Choroid plexus epithelial cell (primary cell): ENCODE data around the gene GGT7.
A peak's percentile ranks its signal among the peaks of the same experiment; 100 is the strongest.
"Not testable (repeated sequence)": the region's sequence is repeated elsewhere in the genome, so short reads cannot be mapped to it uniquely, and the experiment has no call there.

ENCODE experiments used
- DNase-seq: peaks from one replicate; pipeline ENCODE4 v3.0.0-alpha.2; 2010; ENCODE audit warnings: low read depth
- H3K4me3 ChIP-seq: 2 replicates; pipeline ENCODE4 v1.5.1; 2011; ENCODE audit warnings: low read depth, mild to moderate bottlenecking, control low read depth, low read length, moderate library complexity
- TF ChIP-seq, protein P1 (sequence below): conservative IDR thresholded peaks from 2 replicates; pipeline ENCODE4 v1.5.1; 2011; ENCODE audit warnings: low read depth, mild to moderate bottlenecking, control low read depth, inconsistent platforms, low read length, moderate library complexity

Gene GGT7

DNA sequence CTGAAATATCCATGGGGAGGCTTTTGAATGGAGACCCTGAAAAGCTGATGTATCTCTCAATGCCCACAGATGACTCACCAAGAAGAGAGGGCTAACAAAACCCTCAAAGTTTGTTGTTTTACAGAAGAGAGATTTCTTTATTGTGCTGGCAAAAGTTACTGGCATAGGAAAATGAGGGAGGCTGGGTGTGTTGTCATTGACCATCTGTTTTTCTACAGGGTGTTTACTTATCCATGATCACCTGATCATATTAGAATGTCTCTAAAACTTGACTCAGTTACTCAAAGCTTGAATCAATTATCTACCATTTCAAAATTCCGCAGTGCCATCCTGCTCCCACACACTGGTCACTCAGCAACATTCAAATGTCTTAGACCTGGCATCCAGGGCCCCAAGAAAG is 57.0 kb downstream of the GGT7 start:
- no peak overlapping the region for H3K4me3 ChIP-seq
- no peak for DNase-seq
- TF ChIP-seq, protein P1, sequence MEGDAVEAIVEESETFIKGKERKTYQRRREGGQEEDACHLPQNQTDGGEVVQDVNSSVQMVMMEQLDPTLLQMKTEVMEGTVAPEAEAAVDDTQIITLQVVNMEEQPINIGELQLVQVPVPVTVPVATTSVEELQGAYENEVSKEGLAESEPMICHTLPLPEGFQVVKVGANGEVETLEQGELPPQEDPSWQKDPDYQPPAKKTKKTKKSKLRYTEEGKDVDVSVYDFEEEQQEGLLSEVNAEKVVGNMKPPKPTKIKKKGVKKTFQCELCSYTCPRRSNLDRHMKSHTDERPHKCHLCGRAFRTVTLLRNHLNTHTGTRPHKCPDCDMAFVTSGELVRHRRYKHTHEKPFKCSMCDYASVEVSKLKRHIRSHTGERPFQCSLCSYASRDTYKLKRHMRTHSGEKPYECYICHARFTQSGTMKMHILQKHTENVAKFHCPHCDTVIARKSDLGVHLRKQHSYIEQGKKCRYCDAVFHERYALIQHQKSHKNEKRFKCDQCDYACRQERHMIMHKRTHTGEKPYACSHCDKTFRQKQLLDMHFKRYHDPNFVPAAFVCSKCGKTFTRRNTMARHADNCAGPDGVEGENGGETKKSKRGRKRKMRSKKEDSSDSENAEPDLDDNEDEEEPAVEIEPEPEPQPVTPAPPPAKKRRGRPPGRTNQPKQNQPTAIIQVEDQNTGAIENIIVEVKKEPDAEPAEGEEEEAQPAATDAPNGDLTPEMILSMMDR: no peak

DNA sequence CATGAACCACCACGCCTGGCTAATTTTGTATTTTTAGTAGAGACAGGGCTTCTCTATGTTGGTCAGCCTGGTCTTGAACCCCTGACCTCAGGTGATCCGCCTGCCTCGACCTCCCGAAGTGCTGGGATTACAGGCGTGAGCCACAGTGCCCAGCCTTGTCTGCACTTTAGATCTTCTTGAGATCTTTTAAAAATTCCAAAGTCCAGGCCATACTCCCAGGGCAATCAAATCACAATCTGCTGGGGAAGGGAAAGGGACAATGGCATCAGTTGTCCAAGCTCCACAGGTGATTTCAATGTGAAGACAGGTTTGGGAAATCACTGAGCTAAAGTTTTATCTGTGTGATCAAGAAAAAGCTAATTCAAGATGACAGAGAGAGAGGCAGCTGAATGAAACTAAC is 64.1 kb downstream of the GGT7 start:
- no peak overlapping the region for H3K4me3 ChIP-seq
- TF ChIP-seq, protein P1: no peak
- no peak for DNase-seq

DNA sequence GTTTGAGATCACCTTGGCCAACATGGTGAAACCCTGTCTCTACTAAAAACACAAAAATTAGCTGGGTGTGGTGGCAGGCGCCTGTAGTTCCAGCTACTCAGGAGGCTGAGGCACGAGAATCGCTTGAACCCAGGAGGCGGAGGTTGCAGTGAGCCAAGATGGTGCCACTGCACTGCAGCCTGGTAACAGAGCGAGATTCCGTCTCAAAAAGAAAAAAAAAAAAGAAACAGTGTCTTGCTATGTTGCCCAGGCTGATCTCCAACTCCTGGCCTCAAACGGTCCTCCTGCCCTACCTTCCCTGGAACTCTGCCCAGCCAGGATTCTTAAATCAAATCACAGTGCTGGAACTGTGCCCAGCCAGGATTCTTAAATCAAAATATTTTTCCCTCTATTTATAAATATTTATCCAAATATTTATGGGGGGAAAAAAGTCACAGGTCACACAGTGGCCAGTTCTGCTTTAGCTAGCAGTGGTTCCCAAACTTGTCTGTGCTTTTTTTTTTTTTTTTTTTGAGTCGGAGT is 64.7 kb downstream of the GGT7 start:
- not testable (repeated sequence) for H3K4me3 ChIP-seq, DNase-seq

DNA sequence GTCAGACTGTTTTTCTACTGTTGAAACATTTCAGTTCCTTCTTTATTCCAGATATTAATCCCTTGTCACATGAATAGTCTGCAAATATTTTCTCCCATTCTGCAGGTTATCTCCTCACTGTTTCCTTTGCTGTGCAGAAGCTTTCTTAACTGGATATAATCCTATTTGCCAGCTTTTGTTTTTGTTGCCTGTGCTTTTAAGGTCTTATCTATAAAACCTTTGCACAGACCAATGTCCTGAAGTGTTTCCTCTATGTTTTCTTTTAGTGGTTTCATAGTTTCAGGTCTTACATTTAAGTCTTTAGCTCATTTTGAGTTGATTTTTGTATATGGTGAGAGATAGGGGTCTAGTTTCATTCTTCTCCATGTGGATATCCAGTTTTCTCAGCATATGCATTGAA is 66.4 kb downstream of the GGT7 start:
- TF ChIP-seq, protein P1: no peak
- no peak for DNase-seq
- H3K4me3 ChIP-seq: no peak overlapping the region

DNA sequence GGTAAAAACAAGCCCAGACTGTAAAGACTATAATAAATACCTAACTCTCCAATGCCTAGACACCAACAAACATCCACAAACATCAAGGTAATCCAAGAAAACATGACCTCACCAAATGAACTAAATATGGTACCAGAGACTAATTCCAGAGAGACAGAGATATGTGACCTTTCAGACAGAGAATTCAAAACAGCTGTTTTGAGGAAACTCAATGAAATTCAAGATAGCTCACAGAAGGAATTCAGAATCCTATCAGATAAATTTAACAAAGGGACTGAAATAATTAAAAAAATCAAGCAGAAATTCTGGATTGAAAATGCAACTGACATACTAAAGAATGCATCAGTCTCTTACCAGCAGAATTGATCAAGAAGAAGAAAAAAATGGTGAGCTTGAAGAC is 73.8 kb downstream of the GGT7 start:
- peak; percentile 10 for DNase-seq
- TF ChIP-seq, protein P1: no peak
- H3K4me3 ChIP-seq: no peak overlapping the region

DNA sequence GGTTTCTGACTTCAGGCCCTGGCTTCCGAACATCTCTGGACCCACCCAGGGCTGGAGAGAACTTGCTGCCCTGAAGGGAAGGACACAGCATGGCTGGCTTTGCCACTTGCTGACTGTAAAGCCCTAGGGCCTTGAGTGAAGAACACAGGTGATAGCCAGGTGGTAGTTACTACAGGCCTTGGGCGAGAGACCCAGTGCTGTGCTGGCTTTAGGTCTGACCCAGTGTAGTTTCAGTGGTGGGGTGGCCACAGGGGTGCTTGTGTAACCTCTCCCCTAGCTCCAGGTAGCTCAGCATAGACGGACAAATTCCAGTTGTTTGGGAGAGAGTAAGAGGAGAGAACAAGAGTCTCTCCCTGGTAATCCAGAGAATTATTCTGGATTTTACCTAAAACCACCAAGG is 74.3 kb downstream of the GGT7 start:
- TF ChIP-seq, protein P1: no peak

DNA sequence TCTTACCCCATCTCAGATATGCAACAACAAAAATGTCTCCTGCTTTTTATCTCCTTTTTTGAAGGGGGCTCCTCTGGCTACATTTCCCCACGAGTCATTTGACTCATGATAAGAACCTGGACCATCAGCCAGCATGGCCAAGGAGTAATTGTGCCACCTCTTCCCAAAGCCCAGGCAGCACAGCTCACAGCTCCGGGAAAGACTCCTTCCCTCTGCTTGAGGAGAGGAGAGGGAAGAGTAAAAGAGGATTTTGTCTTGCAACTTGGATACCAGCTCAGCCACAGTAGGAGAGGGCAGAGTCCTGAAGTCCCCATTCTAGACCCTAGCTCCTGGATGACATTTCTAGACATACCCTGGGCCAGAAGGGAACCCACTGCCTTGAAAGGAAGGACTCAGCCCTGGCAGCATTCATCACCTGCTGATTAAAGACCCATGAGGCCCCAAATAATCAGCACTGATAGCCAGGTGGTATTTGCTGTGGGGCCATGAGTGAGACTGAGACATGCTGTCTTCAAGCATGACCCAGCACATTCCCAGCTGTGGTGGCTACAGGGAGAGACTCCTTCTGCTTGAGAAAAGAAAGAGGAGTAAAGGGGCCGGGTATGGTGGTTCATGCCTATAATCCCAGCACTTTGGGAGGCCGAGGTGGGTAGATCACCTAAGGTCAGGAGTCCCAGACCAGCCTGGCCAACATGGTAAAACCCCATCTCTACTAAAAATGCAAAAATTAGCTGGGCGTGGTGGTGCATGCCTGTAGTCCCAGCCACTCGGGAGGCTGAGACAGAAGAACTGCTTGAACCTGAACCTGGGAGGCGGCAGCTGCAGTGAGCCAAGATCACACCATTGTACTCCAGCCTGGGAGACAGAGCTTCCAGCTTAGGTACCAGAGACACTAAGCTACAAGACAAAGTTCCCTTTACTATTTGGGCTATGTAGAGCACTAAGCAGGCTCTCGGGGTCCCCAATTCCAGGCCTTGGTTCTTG is 75.4 kb downstream of the GGT7 start:
- no peak overlapping the region for H3K4me3 ChIP-seq
- DNase-seq: no peak
- TF ChIP-seq, protein P1: no peak

More for the DNA sequence above, 74.3 kb downstream of the GGT7 start:
- H3K4me3 ChIP-seq: no peak overlapping the region
- DNase-seq: no peak
